Prostate gland (tissue), 2 donors: ENCODE results near the gene CHKA. TPM values are rescaled to one million over a fixed set of nuclear protein-coding genes. Genes with fewer than 3 reads are reported as not detected.

Source experiments
- DNase-seq: peaks from one replicate; pipeline ENCODE4 v3.0.0-alpha.2; 2019; ENCODE audit warnings: low spot score
- H3K27ac ChIP-seq, 2 donors: fragments of 200-600 bp; sonication (generic); 2 replicates each; pipeline ENCODE4 v1.5.1; 2017 to 2019
- H3K27me3 ChIP-seq: fragments of 200-600 bp; sonication (generic); replicated peaks from 2 replicates; pipeline ENCODE4 v1.5.1; 2019; ENCODE audit not compliant: insufficient read depth
- H3K36me3 ChIP-seq, 2 donors: fragments of 200-600 bp; sonication (generic); 1 replicate in 1 of 2; 2 replicates in 1 of 2; pipeline versions ENCODE4 v1.5.1 to v1.8.1; 2017 to 2019
- H3K4me1 ChIP-seq: fragments of 200-600 bp; sonication (generic); replicated peaks from 2 replicates; pipeline ENCODE4 v1.5.1; 2019
- H3K4me3 ChIP-seq, 2 donors: fragments of 200-600 bp; sonication (generic); 2 replicates each; pipeline ENCODE4 v1.5.1; 2017 to 2019
- H3K9me3 ChIP-seq: fragments of 200-600 bp; sonication (generic); 2 replicates; pipeline ENCODE4 v1.5.1; 2017
- CTCF ChIP-seq, 4 experiments: fragments of 200-600 bp in 2 of 4; fragments of 450-650 bp in 2 of 4; sonication (generic) in 2 of 4; IDR thresholded peaks; 1 replicate in 3 of 4; 2 replicates in 1 of 4; pipeline ENCODE4 v1.5.1; 2016 to 2019; ENCODE audit warnings: antibody characterized with exemption in 4 of 4, mild to moderate bottlenecking in 2 of 4, moderate library complexity in 2 of 4
- POLR2A ChIP-seq: fragments of 450-650 bp; IDR thresholded peaks from one replicate; pipeline ENCODE4 v1.6.1; 2016; ENCODE audit warnings: antibody characterized with exemption, mild to moderate bottlenecking
- POLR2AphosphoS5 ChIP-seq: sonication (generic); formaldehyde crosslinking; IDR thresholded peaks from one replicate; pipeline ENCODE4 v1.6.1; 2017; ENCODE audit warnings: antibody characterized with exemption
- WGBS: methylation state at CpG from one replicate; pipeline ENCODE4 v1.1.5; 2018; 5-methylcytosine and 5-hydroxymethylcytosine counted together
- intact Hi-C: fragments of 100-400 bp; cut with DNase I; formaldehyde crosslinking; loops from one replicate; pipeline ENCODE4 v1.14.2; 2022
- total RNA-seq, 2 donors: library from RNA; depleted of rRNA; stranded (reverse); fragments of >200 nt; gene quantifications; one replicate each; pipeline ENCODE4 v1.1.0, GENCODE V29; 2016

CHKA gene
- total RNA-seq, 2 donors from 2014 or later = 88.6 to 93.4 TPM

GRCh38 chr11:68064926-68065325 lies 56.3 kb downstream of the CHKA start:
- no peaks in the 10 kb centered on the region for H3K4me1 ChIP-seq
- H3K4me3 ChIP-seq = no peak overlapping the region
- no peak for DNase-seq
- intact Hi-C loops = no loop called here
- no peaks in the 10 kb centered on the region for H3K9me3 ChIP-seq
- TF ChIP-seq CTCF (IDR thresholded peaks at IDR 0.05) (no peak), POLR2A (no peak), POLR2AphosphoS5 (no peak)
- no peaks in the 10 kb centered on the region for H3K27me3 ChIP-seq
- peaks cover 14 to 17% of the 10 kb centered on the region in 2 donors for H3K36me3 ChIP-seq
- WGBS = 92% methylated on average over 2 of the region's 2 CpGs
- no peak overlapping the region for H3K27ac ChIP-seq

- intact Hi-C loops = no loop called here
- WGBS = 93% methylated on average over 7 of the region's 7 CpGs
- Histone ChIP-seq H3K4me3 (no peak overlapping the region), H3K9me3 (no peaks in the 10 kb centered on the region), H3K27me3 (no peaks in the 10 kb centered on the region), H3K36me3 (peaks cover 8 to 17% of the 10 kb centered on the region in 2 donors), H3K4me1 (no peaks in the 10 kb centered on the region), H3K27ac (no peak overlapping the region)
- TF ChIP-seq POLR2A (no peak), CTCF (IDR thresholded peaks at IDR 0.05) (no peak), POLR2AphosphoS5 (no peak)
- DNase-seq = no peak
These were observed 59.7 kb downstream of the CHKA start for GRCh38 chr11:68061508-68061907.

- no peak for TF ChIP-seq POLR2AphosphoS5
- no peak for TF ChIP-seq POLR2A
- no peak for TF ChIP-seq CTCF (IDR thresholded peaks at IDR 0.05)
- no peak overlapping the region for H3K4me3 ChIP-seq
- H3K9me3 ChIP-seq = no peaks in the 10 kb centered on the region
- H3K4me1 ChIP-seq = no peaks in the 10 kb centered on the region
- H3K36me3 ChIP-seq = peaks cover 8 to 17% of the 10 kb centered on the region in 2 donors
- DNase-seq = no peak
- 98% methylated on average over 4 of the region's 4 CpGs for WGBS
- H3K27me3 ChIP-seq = no peaks in the 10 kb centered on the region
- intact Hi-C loops = no loop called here
- H3K27ac ChIP-seq = no peak overlapping the region
These were observed 63.4 kb downstream of the CHKA start for GRCh38 chr11:68057807-68058206.

GRCh38 chr11:68056317-68057285 lies 64.6 kb downstream of the CHKA start:
- no peak overlapping the region for H3K27ac ChIP-seq
- H3K4me3 ChIP-seq = no peak overlapping the region
- 92% methylated on average over 12 of the region's 12 CpGs for WGBS
- TF ChIP-seq CTCF (IDR thresholded peaks at IDR 0.05) (no peak), POLR2A (no peak), POLR2AphosphoS5 (no peak)
- H3K27me3 ChIP-seq = no peaks in the 10 kb centered on the region
- H3K9me3 ChIP-seq = no peaks in the 10 kb centered on the region
- intact Hi-C loops = no loop called here
- H3K4me1 ChIP-seq = no peaks in the 10 kb centered on the region
- peaks cover 3 to 10% of the 10 kb centered on the region in 2 donors for H3K36me3 ChIP-seq
- no peak for DNase-seq
